HepG2 (cell line): ENCODE measurements around the gene TPSAB1. TPM values are rescaled to one million over a fixed set of nuclear protein-coding genes. Genes with fewer than 3 reads are reported as not detected.

Experiments used
- ATAC-seq: fragments of 200-7000 bp; cut with Tn5 transposase; 3 replicates; pipeline ENCODE4 v1.9.1; 2020; ENCODE audit warnings: mild to moderate bottlenecking, moderate library complexity
- BruUV-seq: library from RNA; stranded (reverse); fragments of 400-500 nt; replicated peaks from 2 replicates; lab custom pipeline; 2021; lab: Mats Ljungman, UMichigan
- CTCF ChIA-PET: fragments of 300-600 bp; formaldehyde crosslinking; extraction: SDS; loops from one replicate; lab custom pipeline; 2021; ENCODE audit warnings: low total read pairs, inconsistent platforms, low intra/inter-chr PET ratio; lab: Yijun Ruan, JAX
- POLR2A ChIA-PET: fragments of 350-600 bp; sonication (Branson Sonifier 250); formaldehyde crosslinking; loops from one replicate; lab custom pipeline; 2020; ENCODE audit warnings: antibody characterized with exemption, inconsistent platforms; lab: Yijun Ruan, JAX
- DNase-seq: peaks from one replicate; pipeline ENCODE4 v3.0.0-alpha.2; 2015; ENCODE audit warnings: low spot score
- FAIRE-seq: peaks from 3 replicates; lab custom pipeline; 2011; peaks lifted over from hg19 to GRCh38; lab: Jason Lieb, UNC
- H2AFZ ChIP-seq: one replicate; pipeline ENCODE4 v1.6.1; 2011; ENCODE audit warnings: low read length, inconsistent platforms
- H3K27ac ChIP-seq: fragments of 300-600 bp; 3 replicates; pipeline ENCODE4 v1.8.0; 2011; ENCODE audit warnings: mixed run types, mild to moderate bottlenecking, mixed read lengths, low read length, inconsistent platforms; ENCODE audit not compliant: insufficient read depth; ENCODE audit errors: extremely low read length
- H3K27me3 ChIP-seq, 2 experiments: fragments of 200-600 bp in 1 of 2; 2 replicates in 1 of 2; 3 replicates in 1 of 2; pipeline versions ENCODE4 v1.6.0 to v1.8.0; 2011; ENCODE audit warnings: low read length in 2 of 2, mild to moderate bottlenecking in 2 of 2, moderate library complexity in 2 of 2, inconsistent platforms in 1 of 2; ENCODE audit not compliant: insufficient read depth in 2 of 2, control insufficient read depth in 1 of 2
- H3K36me3 ChIP-seq, 2 experiments: fragments of 200-600 bp in 1 of 2; replicated peaks in 1 of 2; 2 replicates in 1 of 2; 3 replicates in 1 of 2; pipeline versions ENCODE4 v1.5.1 to v1.8.0; 2011; ENCODE audit warnings: low read length in 2 of 2, inconsistent platforms in 1 of 2; ENCODE audit not compliant: insufficient read depth in 2 of 2, control insufficient read depth in 1 of 2
- H3K4me1 ChIP-seq: 2 replicates; pipeline ENCODE4 v1.5.1; 2012; ENCODE audit warnings: low read length, inconsistent platforms; ENCODE audit not compliant: insufficient read depth
- H3K4me2 ChIP-seq: 2 replicates; pipeline ENCODE4 v1.6.0; 2011; ENCODE audit warnings: low read depth, low read length, inconsistent platforms
- H3K4me3 ChIP-seq, 3 experiments: fragments of 200-600 bp in 1 of 3; sonication (generic), shearing (Covaris generic) in 1 of 3; replicated peaks in 1 of 3; 2 replicates each; pipeline ENCODE4 v1.5.1; 2011 to 2016; ENCODE audit warnings: low read length in 3 of 3, inconsistent platforms in 2 of 3, low read depth in 2 of 3, mild to moderate bottlenecking in 2 of 3, control low read depth in 1 of 3, mixed read lengths in 1 of 3; ENCODE audit not compliant: insufficient read depth in 1 of 3
- H3K79me2 ChIP-seq: one replicate; pipeline ENCODE4 v1.6.1; 2011; ENCODE audit warnings: low read length, inconsistent platforms; ENCODE audit not compliant: insufficient read depth
- H3K9ac ChIP-seq: 2 replicates; pipeline ENCODE4 v1.6.0; 2011; ENCODE audit warnings: mild to moderate bottlenecking, low read depth, low read length, inconsistent platforms; ENCODE audit not compliant: insufficient read depth
- H3K9me3 ChIP-seq: 2 replicates; pipeline ENCODE4 v1.5.1; 2012; ENCODE audit warnings: mild to moderate bottlenecking, low read length
- H4K20me1 ChIP-seq: 2 replicates; pipeline ENCODE4 v1.6.0; 2011; ENCODE audit warnings: inconsistent platforms, mild to moderate bottlenecking, low read length, moderate library complexity; ENCODE audit not compliant: insufficient read depth
- BCL3 ChIP-seq: sonication (generic); formaldehyde crosslinking; IDR thresholded peaks from 2 replicates; pipeline ENCODE4 v1.5.1; 2020; ENCODE audit warnings: mild to moderate bottlenecking, missing genetic modification reagents, moderate library complexity
- ELF4 ChIP-seq: sonication (generic); formaldehyde crosslinking; IDR thresholded peaks from 2 replicates; pipeline ENCODE4 v1.5.0; 2020; ENCODE audit warnings: missing genetic modification reagents, mild to moderate bottlenecking, moderate library complexity, borderline replicate concordance
- KDM2A ChIP-seq: sonication (generic); formaldehyde crosslinking; IDR thresholded peaks from 2 replicates; pipeline ENCODE4 v1.4.0; 2020; ENCODE audit warnings: low read depth, missing genetic modification reagents, borderline replicate concordance
- RAD21 ChIP-seq: fragments of 450-650 bp; formaldehyde crosslinking; IDR thresholded peaks from 2 replicates; pipeline ENCODE4 v1.5.0; 2020; ENCODE audit warnings: mild to moderate bottlenecking
- RNF2 ChIP-seq: fragments of 450-650 bp; conservative IDR thresholded peaks from 2 replicates; pipeline ENCODE4 v1.6.1; 2016; ENCODE audit warnings: low read depth
- SMC3 ChIP-seq: IDR thresholded peaks from 2 replicates; pipeline ENCODE4 v1.6.1; 2011; ENCODE audit warnings: low read length, improper control_type of control experiment
- STAG1 ChIP-seq: sonication (generic); formaldehyde crosslinking; IDR thresholded peaks from 2 replicates; pipeline ENCODE4 v1.4.0; 2020; ENCODE audit warnings: missing genetic modification reagents
- TAF15 ChIP-seq: fragments of 200-400 bp; formaldehyde crosslinking; IDR thresholded peaks from one replicate; pipeline ENCODE4 v1.6.1; 2018; ENCODE audit warnings: mild to moderate bottlenecking, low read depth, low read length; ENCODE audit not compliant: poor library complexity, severe bottlenecking
- XRCC5 ChIP-seq: fragments of 200-400 bp; formaldehyde crosslinking; optimal IDR thresholded peaks from 2 replicates; pipeline ENCODE3; 2017; ENCODE audit warnings: mild to moderate bottlenecking, low read length
- ZBTB7B ChIP-seq: sonication (generic); formaldehyde crosslinking; IDR thresholded peaks from 2 replicates; pipeline ENCODE4 v1.4.0; 2020; ENCODE audit warnings: missing genetic modification reagents
- ZNF768 ChIP-seq: sonication (generic); formaldehyde crosslinking; IDR thresholded peaks from 2 replicates; pipeline ENCODE4 v1.4.0; 2020; ENCODE audit warnings: missing genetic modification reagents
- WGBS: methylation state at CpG from one replicate; pipeline ENCODE4 v1.1.6; 2017; ENCODE audit warnings: low lambda C conversion rate; 5-methylcytosine and 5-hydroxymethylcytosine counted together
- in situ Hi-C: cut with HindIII; loops from 2 replicates; pipeline ENCODE4 v1.10.0; 2017; ENCODE audit warnings: low pct_unique_long_range_greater_than_20kb; ENCODE audit not compliant: extremely low pct_ligation_motif_present
- intact Hi-C: fragments of 100-400 bp; cut with micrococcal nuclease; formaldehyde crosslinking; loops from one replicate; pipeline ENCODE4 v1.10.0; 2022; ENCODE audit not compliant: unreplicated experiment
- polyA plus RNA-seq, 8 experiments: library from polyadenylated mRNA; depleted of rRNA in 3 of 8; stranded (reverse) in 7 of 8; unstranded in 1 of 8; fragments of >200 nt; fragmentation: Illumina TruSeq in 4 of 8; extraction: Trizol in 4 of 8; gene quantifications; 2 replicates each; pipeline versions ENCODE4 v1.2.1 to v1.2.3, GENCODE V29; 2011 to 2016; ENCODE audit warnings: low read depth in 4 of 8, missing spikeins in 1 of 8, mixed read lengths in 1 of 8; ENCODE audit not compliant: insufficient read depth in 1 of 8
- total RNA-seq, 5 experiments: library from RNA; depleted of rRNA; stranded (reverse); fragments of >200 nt; fragmentation: Illumina TruSeq; extraction: Trizol; gene quantifications; 2 replicates each; pipeline ENCODE4 v1.2.3, GENCODE V29; 2016; ENCODE audit warnings: low read depth in 1 of 5
- TF ChIP-seq, protein P1 (sequence below): sonication (generic); formaldehyde crosslinking; IDR thresholded peaks from 2 replicates; pipeline ENCODE4 v1.5.0; 2020; ENCODE audit warnings: mild to moderate bottlenecking, missing genetic modification reagents, moderate library complexity
- TF ChIP-seq, protein P2 (sequence below): fragments of 450-650 bp; IDR thresholded peaks from 2 replicates; pipeline ENCODE4 v1.6.1; 2016
- TF ChIP-seq, protein P3 (sequence below): sonication (generic); formaldehyde crosslinking; IDR thresholded peaks from 2 replicates; pipeline ENCODE4 v1.5.1; 2020; ENCODE audit warnings: mild to moderate bottlenecking, missing genetic modification reagents, moderate library complexity

Gene TPSAB1
- total and polyA plus RNA-seq, 2 of the 13 experiments (the other 11 are each of a cell fraction or from before 2014, with no cell fraction given) = 0.12 TPM; not detected in 1

DNA sequence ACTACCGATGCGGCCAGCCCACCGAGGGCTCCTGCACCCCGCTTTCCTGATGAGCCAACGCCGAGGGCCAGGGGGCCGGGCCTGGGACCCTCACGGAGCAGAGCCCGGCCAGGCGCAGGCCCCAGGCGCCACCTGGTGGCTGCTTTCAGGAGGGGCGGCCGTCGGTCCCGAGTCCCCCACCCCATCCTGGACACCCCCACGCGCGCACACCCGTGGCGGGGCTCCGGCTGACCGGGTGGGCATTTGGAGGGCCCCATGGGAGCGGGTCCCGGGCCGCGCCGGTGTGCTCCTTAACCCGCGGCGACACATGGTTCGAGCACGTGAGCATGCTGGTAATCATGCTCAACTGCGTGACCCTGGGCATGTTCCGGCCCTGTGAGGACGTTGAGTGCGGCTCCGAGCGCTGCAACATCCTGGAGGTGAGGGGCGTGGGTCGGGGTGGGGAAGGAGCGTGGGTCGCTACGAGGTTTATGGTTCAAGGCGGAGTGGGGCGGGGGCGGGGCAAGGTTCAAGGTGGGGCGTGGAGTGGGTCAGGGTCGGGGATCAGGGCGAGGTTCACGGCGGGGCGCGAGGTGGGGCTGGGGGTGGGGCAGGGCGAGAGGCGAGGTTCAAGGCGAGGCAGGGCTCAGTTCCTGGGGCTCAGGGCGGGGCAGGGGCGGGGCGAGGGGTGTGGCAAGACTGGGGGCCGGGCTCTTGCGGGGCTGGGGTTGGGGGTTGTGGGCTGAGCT lies 45.7 kb upstream of the TPSAB1 start:
- no peak overlapping the region for H3K4me3 ChIP-seq
- ChIA-PET CTCF (interaction anchor here (1.4 to 1.7 kb wide), 2 partner anchors 10 to 92 kb away, joined by 3 to 6 read pairs; no protein-coding TSS in a partner anchor), POLR2A (no interaction called here)
- TF ChIP-seq KDM2A = 0 out of 2 replicates have a peak, but pooled peaks have one; percentile 19
- TF ChIP-seq RAD21 (CRISPR knock-in tag) = peak; percentile 96
- TF ChIP-seq ZBTB7B (CRISPR knock-in tag) = peak; percentile 30; the same call in 1 of the 2 replicates
- TF ChIP-seq ZNF768 = peak; percentile 34; the same call in 1 of the 2 replicates
- TF ChIP-seq XRCC5 = peak; percentile 48
- peak; percentile 43; the same call in 1 of the 2 replicates for TF ChIP-seq SMC3
- peak; percentile 92 for TF ChIP-seq STAG1 (CRISPR knock-in tag)
- TF ChIP-seq BCL3 (CRISPR knock-in tag) = peak; percentile 53; the same call in 1 of the 2 replicates
- TF ChIP-seq, protein P1, sequence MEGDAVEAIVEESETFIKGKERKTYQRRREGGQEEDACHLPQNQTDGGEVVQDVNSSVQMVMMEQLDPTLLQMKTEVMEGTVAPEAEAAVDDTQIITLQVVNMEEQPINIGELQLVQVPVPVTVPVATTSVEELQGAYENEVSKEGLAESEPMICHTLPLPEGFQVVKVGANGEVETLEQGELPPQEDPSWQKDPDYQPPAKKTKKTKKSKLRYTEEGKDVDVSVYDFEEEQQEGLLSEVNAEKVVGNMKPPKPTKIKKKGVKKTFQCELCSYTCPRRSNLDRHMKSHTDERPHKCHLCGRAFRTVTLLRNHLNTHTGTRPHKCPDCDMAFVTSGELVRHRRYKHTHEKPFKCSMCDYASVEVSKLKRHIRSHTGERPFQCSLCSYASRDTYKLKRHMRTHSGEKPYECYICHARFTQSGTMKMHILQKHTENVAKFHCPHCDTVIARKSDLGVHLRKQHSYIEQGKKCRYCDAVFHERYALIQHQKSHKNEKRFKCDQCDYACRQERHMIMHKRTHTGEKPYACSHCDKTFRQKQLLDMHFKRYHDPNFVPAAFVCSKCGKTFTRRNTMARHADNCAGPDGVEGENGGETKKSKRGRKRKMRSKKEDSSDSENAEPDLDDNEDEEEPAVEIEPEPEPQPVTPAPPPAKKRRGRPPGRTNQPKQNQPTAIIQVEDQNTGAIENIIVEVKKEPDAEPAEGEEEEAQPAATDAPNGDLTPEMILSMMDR (CRISPR knock-in tag) = peak; percentile 86
- TF ChIP-seq ELF4 (CRISPR knock-in tag) = no peak
- TF ChIP-seq, protein P2, sequence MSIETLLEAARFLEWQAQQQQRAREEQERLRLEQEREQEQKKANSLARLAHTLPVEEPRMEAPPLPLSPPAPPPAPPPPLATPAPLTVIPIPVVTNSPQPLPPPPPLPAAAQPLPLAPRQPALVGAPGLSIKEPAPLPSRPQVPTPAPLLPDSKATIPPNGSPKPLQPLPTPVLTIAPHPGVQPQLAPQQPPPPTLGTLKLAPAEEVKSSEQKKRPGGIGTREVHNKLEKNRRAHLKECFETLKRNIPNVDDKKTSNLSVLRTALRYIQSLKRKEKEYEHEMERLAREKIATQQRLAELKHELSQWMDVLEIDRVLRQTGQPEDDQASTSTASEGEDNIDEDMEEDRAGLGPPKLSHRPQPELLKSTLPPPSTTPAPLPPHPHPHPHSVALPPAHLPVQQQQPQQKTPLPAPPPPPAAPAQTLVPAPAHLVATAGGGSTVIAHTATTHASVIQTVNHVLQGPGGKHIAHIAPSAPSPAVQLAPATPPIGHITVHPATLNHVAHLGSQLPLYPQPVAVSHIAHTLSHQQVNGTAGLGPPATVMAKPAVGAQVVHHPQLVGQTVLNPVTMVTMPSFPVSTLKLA = peak; percentile 48; the same call in 1 of the 2 replicates
- TF ChIP-seq TAF15 = peak; percentile 31
- TF ChIP-seq, protein P3, sequence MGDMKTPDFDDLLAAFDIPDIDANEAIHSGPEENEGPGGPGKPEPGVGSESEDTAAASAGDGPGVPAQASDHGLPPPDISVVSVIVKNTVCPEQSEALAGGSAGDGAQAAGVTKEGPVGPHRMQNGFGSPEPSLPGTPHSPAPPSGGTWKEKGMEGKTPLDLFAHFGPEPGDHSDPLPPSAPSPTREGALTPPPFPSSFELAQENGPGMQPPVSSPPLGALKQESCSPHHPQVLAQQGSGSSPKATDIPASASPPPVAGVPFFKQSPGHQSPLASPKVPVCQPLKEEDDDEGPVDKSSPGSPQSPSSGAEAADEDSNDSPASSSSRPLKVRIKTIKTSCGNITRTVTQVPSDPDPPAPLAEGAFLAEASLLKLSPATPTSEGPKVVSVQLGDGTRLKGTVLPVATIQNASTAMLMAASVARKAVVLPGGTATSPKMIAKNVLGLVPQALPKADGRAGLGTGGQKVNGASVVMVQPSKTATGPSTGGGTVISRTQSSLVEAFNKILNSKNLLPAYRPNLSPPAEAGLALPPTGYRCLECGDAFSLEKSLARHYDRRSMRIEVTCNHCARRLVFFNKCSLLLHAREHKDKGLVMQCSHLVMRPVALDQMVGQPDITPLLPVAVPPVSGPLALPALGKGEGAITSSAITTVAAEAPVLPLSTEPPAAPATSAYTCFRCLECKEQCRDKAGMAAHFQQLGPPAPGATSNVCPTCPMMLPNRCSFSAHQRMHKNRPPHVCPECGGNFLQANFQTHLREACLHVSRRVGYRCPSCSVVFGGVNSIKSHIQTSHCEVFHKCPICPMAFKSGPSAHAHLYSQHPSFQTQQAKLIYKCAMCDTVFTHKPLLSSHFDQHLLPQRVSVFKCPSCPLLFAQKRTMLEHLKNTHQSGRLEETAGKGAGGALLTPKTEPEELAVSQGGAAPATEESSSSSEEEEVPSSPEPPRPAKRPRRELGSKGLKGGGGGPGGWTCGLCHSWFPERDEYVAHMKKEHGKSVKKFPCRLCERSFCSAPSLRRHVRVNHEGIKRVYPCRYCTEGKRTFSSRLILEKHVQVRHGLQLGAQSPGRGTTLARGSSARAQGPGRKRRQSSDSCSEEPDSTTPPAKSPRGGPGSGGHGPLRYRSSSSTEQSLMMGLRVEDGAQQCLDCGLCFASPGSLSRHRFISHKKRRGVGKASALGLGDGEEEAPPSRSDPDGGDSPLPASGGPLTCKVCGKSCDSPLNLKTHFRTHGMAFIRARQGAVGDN = 0 out of 2 replicates have a peak, but pooled peaks have one; percentile 25
- TF ChIP-seq RNF2 = 0 out of 2 replicates have a peak, but pooled peaks have one; percentile 28

More for the DNA sequence above, 45.7 kb upstream of the TPSAB1 start:
- Histone ChIP-seq H3K36me3 (no peaks in the 10 kb centered on the region), H3K27ac (no peak overlapping the region), H3K27me3 (peaks cover 2 to 33% of the 10 kb centered on the region in 2 experiments; a peak in 4 of 5 replicates), H3K4me2 (no peak overlapping the region), H4K20me1 (peaks cover 29% of the 10 kb centered on the region; the same call in 1 of the 2 replicates), H3K9me3 (no peaks in the 10 kb centered on the region), H3K4me1 (peaks cover 31% of the 10 kb centered on the region), H2AFZ (no peak overlapping the region), H3K79me2 (no peaks in the 10 kb centered on the region), H3K9ac (no peak overlapping the region)
- in situ Hi-C loops (loop anchor here (5.0 kb wide), 1 partner anchor 83 kb away; no protein-coding TSS in a partner anchor), intact Hi-C loops (loop anchor here (1.0 kb wide), 1 partner anchor 89 kb away; no protein-coding TSS in a partner anchor)
- ATAC-seq (peak; percentile 48), FAIRE-seq (no peak), DNase-seq (no peak)
- no TSS peak for BruUV-seq
- 30% methylated on average over 24 of the region's 61 CpGs for WGBS
